HL-60 (cell line): ENCODE data around the gene SH3BP5.

Experiments
- DNase-seq, 2 experiments: peaks; one replicate each; pipeline ENCODE4 v3.0.0-alpha.2; 2010 to 2020; ENCODE audit warnings: low read depth in 1 of 2, low spot score in 1 of 2
- H3K27ac ChIP-seq: fragments of 250-450 bp; sonication (Bioruptor Pico); replicated peaks from 2 replicates; pipeline ENCODE4 v1.5.1; 2020; ENCODE audit warnings: mild to moderate bottlenecking, moderate library complexity
- H3K27me3 ChIP-seq: fragments of 250-450 bp; sonication (Bioruptor Pico); 2 replicates; pipeline ENCODE4 v1.5.1; 2021; ENCODE audit warnings: mild to moderate bottlenecking, moderate library complexity; ENCODE audit not compliant: insufficient read depth, poor library complexity, severe bottlenecking
- H3K4me3 ChIP-seq: replicated peaks from 2 replicates; pipeline ENCODE4 v1.5.1; 2011; ENCODE audit warnings: mild to moderate bottlenecking, control low read depth, low read length; ENCODE audit not compliant: insufficient read depth
- GABPA ChIP-seq: IDR thresholded peaks from 2 replicates; pipeline ENCODE4 v1.6.1; 2012; ENCODE audit warnings: low read depth
- POLR2AphosphoS5 ChIP-seq: IDR thresholded peaks from 2 replicates; pipeline ENCODE4 v1.6.1; 2012; ENCODE audit warnings: low read depth
- SPI1 ChIP-seq: IDR thresholded peaks from 2 replicates; pipeline ENCODE4 v1.6.1; 2012; ENCODE audit warnings: low read depth, mild to moderate bottlenecking, borderline replicate concordance
- TF ChIP-seq, protein P1 (sequence below): IDR thresholded peaks from 2 replicates; pipeline ENCODE4 v1.6.1; 2012; ENCODE audit warnings: low read depth; ENCODE audit not compliant: insufficient replicate concordance
- TF ChIP-seq, protein P2 (sequence below): IDR thresholded peaks from one replicate; pipeline ENCODE4 v1.5.1; 2011; ENCODE audit warnings: low read length, control low read depth, inconsistent platforms; ENCODE audit not compliant: insufficient read depth

The SH3BP5 gene

DNA sequence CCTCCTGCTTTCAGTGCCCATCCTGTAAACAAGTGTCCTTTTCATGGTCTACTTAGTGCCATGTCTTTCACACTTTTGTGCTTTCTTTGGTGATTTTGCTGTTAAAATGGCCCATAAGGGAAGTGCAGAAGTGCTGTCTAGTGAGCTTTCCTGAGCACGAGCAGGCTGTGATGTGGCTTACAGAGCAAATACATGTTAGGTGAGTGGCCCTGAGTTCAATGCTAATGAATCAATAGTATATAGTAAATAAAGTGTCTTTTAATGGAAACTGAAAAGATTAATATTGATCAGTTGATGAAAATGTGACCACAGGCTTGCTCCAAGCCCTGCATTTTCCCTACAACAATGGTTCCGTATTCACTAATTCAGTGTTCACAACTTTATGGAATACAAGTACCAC lies 5.7 kb downstream of the SH3BP5 start:
- TF ChIP-seq, protein P1, sequence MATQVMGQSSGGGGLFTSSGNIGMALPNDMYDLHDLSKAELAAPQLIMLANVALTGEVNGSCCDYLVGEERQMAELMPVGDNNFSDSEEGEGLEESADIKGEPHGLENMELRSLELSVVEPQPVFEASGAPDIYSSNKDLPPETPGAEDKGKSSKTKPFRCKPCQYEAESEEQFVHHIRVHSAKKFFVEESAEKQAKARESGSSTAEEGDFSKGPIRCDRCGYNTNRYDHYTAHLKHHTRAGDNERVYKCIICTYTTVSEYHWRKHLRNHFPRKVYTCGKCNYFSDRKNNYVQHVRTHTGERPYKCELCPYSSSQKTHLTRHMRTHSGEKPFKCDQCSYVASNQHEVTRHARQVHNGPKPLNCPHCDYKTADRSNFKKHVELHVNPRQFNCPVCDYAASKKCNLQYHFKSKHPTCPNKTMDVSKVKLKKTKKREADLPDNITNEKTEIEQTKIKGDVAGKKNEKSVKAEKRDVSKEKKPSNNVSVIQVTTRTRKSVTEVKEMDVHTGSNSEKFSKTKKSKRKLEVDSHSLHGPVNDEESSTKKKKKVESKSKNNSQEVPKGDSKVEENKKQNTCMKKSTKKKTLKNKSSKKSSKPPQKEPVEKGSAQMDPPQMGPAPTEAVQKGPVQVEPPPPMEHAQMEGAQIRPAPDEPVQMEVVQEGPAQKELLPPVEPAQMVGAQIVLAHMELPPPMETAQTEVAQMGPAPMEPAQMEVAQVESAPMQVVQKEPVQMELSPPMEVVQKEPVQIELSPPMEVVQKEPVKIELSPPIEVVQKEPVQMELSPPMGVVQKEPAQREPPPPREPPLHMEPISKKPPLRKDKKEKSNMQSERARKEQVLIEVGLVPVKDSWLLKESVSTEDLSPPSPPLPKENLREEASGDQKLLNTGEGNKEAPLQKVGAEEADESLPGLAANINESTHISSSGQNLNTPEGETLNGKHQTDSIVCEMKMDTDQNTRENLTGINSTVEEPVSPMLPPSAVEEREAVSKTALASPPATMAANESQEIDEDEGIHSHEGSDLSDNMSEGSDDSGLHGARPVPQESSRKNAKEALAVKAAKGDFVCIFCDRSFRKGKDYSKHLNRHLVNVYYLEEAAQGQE: no peak
- TF ChIP-seq GABPA: no peak
- TF ChIP-seq SPI1: no peak
- Histone ChIP-seq H3K27ac (no peak overlapping the region), H3K4me3 (no peak overlapping the region), H3K27me3 (peaks cover 8% of the 10 kb centered on the region)
- DNase-seq: no peak

DNA sequence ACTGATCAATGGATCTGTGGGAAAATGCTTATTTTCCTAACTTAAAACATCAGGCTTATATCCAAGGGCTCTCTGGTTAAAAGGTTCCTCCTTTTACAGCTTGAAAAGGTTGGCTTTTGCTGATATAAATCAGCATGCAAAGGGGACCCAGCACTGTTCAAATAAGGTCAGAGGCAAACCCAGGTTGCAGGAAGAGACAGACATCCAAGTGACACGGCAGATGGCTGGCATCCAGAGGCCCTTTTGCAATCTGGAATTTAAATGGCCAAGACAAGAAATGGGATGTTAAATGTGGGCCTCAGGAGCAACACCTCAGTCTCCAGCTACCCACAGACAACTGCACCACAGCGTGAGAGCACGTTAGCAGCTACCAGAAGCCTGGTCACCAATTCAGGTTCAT lies 6.3 kb downstream of the SH3BP5 start:
- H3K27ac ChIP-seq: no peak overlapping the region
- DNase-seq: no peak
- TF ChIP-seq GABPA (no peak), POLR2AphosphoS5 (no peak), SPI1 (no peak)
- TF ChIP-seq, protein P2, sequence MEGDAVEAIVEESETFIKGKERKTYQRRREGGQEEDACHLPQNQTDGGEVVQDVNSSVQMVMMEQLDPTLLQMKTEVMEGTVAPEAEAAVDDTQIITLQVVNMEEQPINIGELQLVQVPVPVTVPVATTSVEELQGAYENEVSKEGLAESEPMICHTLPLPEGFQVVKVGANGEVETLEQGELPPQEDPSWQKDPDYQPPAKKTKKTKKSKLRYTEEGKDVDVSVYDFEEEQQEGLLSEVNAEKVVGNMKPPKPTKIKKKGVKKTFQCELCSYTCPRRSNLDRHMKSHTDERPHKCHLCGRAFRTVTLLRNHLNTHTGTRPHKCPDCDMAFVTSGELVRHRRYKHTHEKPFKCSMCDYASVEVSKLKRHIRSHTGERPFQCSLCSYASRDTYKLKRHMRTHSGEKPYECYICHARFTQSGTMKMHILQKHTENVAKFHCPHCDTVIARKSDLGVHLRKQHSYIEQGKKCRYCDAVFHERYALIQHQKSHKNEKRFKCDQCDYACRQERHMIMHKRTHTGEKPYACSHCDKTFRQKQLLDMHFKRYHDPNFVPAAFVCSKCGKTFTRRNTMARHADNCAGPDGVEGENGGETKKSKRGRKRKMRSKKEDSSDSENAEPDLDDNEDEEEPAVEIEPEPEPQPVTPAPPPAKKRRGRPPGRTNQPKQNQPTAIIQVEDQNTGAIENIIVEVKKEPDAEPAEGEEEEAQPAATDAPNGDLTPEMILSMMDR: no peak
- TF ChIP-seq, protein P1: no peak

DNA sequence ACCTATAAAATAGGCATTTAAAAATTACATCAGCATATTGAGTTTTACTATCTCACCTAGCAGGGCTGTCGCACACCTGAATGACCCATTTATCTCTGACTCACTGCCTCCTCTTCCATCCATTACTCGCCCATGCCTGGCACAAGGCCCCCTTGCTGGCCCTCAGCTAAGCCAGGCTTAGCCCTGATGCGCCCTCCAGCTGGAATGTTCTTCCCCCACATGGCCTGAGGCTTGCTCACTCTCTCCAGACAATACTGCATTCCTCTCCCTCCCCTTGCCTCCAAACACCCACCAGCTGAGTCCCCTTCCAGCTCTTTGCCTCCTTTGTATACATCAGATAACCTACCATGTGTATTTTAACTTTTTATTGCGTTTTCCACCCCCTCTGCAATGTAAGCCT lies 7.2 kb downstream of the SH3BP5 start:
- Histone ChIP-seq H3K27ac (no peak overlapping the region), H3K27me3 (no peaks in the 10 kb centered on the region), H3K4me3 (no peak overlapping the region)
- TF ChIP-seq SPI1 (no peak), POLR2AphosphoS5 (no peak), GABPA (no peak)
- TF ChIP-seq, protein P2: no peak
- TF ChIP-seq, protein P1: no peak
- DNase-seq: no peak

More for the DNA sequence above, 6.3 kb downstream of the SH3BP5 start:
- peaks cover 3% of the 10 kb centered on the region for H3K27me3 ChIP-seq
- H3K4me3 ChIP-seq: no peak overlapping the region
